Loucy (cell line): ENCODE data around the gene DPH6.

Source experiments
- H2AFZ ChIP-seq: fragments of 200-600 bp; sonication (generic); 2 replicates; pipeline ENCODE4 v1.6.0; 2016; ENCODE audit warnings: antibody characterized with exemption, mild to moderate bottlenecking, low read length, moderate library complexity
- H3F3A ChIP-seq: fragments of 200-600 bp; 2 replicates; pipeline ENCODE4 v1.6.0; 2016; ENCODE audit warnings: antibody characterized with exemption, low read depth, mild to moderate bottlenecking
- H3K27me3 ChIP-seq: fragments of 200-600 bp; sonication (generic); 2 replicates; pipeline ENCODE4 v1.6.1; 2014; ENCODE audit warnings: low read length, mild to moderate bottlenecking; ENCODE audit not compliant: insufficient read depth, poor library complexity, severe bottlenecking
- H3K36me3 ChIP-seq: fragments of 200-600 bp; sonication (generic); 2 replicates; pipeline ENCODE4 v1.6.1; 2016; ENCODE audit warnings: low read length; ENCODE audit not compliant: insufficient read depth
- H3K4me1 ChIP-seq: fragments of 200-600 bp; sonication (generic); 2 replicates; pipeline ENCODE4 v1.5.1; 2014; ENCODE audit warnings: low read length, mild to moderate bottlenecking; ENCODE audit not compliant: insufficient read depth, poor library complexity, severe bottlenecking
- H3K4me2 ChIP-seq: fragments of 200-600 bp; sonication (generic); 2 replicates; pipeline ENCODE4 v1.6.0; 2014; ENCODE audit warnings: antibody characterized with exemption, low read length, low read depth, mild to moderate bottlenecking; ENCODE audit not compliant: poor library complexity, severe bottlenecking
- H3K4me3 ChIP-seq: fragments of 200-600 bp; sonication (generic); 2 replicates; pipeline ENCODE4 v1.5.1; 2014; ENCODE audit warnings: low read length, mild to moderate bottlenecking, mixed read lengths; ENCODE audit not compliant: poor library complexity, severe bottlenecking
- H3K79me2 ChIP-seq: fragments of 200-600 bp; sonication (generic); 2 replicates; pipeline ENCODE4 v1.6.1; 2014; ENCODE audit warnings: low read length; ENCODE audit not compliant: insufficient read depth
- H3K9ac ChIP-seq: fragments of 200-600 bp; sonication (generic); 2 replicates; pipeline ENCODE4 v1.6.0; 2014; ENCODE audit warnings: mild to moderate bottlenecking, low read depth, low read length, moderate library complexity; ENCODE audit not compliant: poor library complexity, severe bottlenecking
- H3K9me2 ChIP-seq: fragments of 200-600 bp; sonication (generic); replicated peaks from 2 replicates; pipeline ENCODE4 v1.6.1; 2016; ENCODE audit warnings: low read depth, low read length, mixed read lengths
- H3K9me3 ChIP-seq: fragments of 200-600 bp; sonication (generic); 2 replicates; pipeline ENCODE4 v1.6.1; 2014; ENCODE audit warnings: mild to moderate bottlenecking, antibody characterized with exemption, low read length, low read depth; ENCODE audit not compliant: insufficient read depth
- H4K20me1 ChIP-seq: fragments of 200-600 bp; sonication (generic); 2 replicates; pipeline ENCODE4 v1.6.0; 2014; ENCODE audit warnings: antibody characterized with exemption, low read length, mild to moderate bottlenecking; ENCODE audit not compliant: insufficient read depth, poor library complexity, severe bottlenecking
- CTCF ChIP-seq: fragments of 200-600 bp; sonication (generic); conservative IDR thresholded peaks from 2 replicates; pipeline ENCODE4 v1.5.1; 2014; ENCODE audit warnings: mild to moderate bottlenecking, antibody characterized with exemption, low read length
- EZH2phosphoT487 ChIP-seq: fragments of 200-600 bp; IDR thresholded peaks from 2 replicates; pipeline ENCODE4 v1.6.1; 2018; ENCODE audit warnings: antibody characterized with exemption, mild to moderate bottlenecking, moderate library complexity, borderline replicate concordance

DPH6 gene

GRCh38 chr15:35560870-35561269, 14.9 kb upstream of the DPH6 start:
- Histone ChIP-seq H3K79me2 (no peaks in the 10 kb centered on the region), H3K36me3 (no peaks in the 10 kb centered on the region), H3K4me3 (no peak overlapping the region), H3K4me1 (no peaks in the 10 kb centered on the region), H3F3A (no peaks in the 10 kb centered on the region), H4K20me1 (no peaks in the 10 kb centered on the region), H3K4me2 (no peak overlapping the region), H3K9ac (no peak overlapping the region), H3K9me3 (no peaks in the 10 kb centered on the region), H2AFZ (no peak overlapping the region), H3K27me3 (peaks cover 4% of the 10 kb centered on the region), H3K9me2 (no peaks in the 10 kb centered on the region)
- TF ChIP-seq CTCF (no peak), EZH2phosphoT487 (no peak)

DNA sequence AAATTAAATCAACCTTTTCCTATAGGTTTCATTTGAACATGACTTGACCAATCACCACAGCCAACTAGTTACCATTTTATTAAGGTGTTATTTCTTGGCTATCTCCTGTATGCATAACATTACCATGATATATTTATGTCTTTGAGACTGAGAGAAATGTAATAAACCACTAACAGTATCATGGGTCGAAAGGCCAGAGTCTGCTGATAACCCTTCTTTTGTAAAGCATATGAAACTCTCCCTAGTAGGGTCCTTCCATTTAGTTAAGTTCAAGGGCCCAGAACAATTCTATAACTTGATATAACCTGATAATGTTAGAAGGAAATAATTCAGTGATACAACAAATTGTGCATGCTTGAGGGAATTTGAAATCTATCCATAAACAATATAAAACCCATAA, 14.3 kb upstream of the DPH6 start:
- Histone ChIP-seq H3K9me3 (no peaks in the 10 kb centered on the region), H3K4me1 (no peaks in the 10 kb centered on the region), H3F3A (no peaks in the 10 kb centered on the region), H3K4me2 (no peak overlapping the region), H3K27me3 (peaks cover 4% of the 10 kb centered on the region), H3K36me3 (no peaks in the 10 kb centered on the region), H2AFZ (no peak overlapping the region), H3K9me2 (no peaks in the 10 kb centered on the region), H3K4me3 (no peak overlapping the region), H4K20me1 (no peaks in the 10 kb centered on the region), H3K79me2 (no peaks in the 10 kb centered on the region), H3K9ac (no peak overlapping the region)
- TF ChIP-seq CTCF, result no peak
- no peak for TF ChIP-seq EZH2phosphoT487

DNA sequence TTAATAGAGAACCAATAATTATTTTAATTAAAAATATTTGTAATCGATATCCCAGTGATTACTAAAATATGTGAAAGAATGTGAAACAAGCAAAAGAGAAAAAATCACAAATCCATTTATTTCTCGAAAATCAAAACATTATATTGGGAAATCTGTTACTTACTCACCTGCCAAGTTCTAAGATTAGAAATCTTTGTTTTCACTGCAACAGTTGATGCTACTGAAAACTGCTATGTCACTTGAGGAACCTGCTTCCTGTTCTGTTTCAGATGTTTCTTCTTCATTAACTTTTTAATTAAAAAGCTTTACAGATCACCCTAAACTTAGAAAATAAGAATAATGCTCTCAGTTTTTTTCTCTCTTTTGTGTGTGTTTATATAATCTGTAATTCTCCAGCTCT, 13.7 kb upstream of the DPH6 start:
- H3K9ac ChIP-seq, result no peak overlapping the region
- no peak overlapping the region for H3K4me2 ChIP-seq
- H3K36me3 ChIP-seq, result no peaks in the 10 kb centered on the region
- H3K4me3 ChIP-seq, result no peak overlapping the region
- no peaks in the 10 kb centered on the region for H3K9me2 ChIP-seq
- no peaks in the 10 kb centered on the region for H3K4me1 ChIP-seq
- TF ChIP-seq EZH2phosphoT487, result no peak
- no peak for TF ChIP-seq CTCF
- H3F3A ChIP-seq, result no peaks in the 10 kb centered on the region
- no peaks in the 10 kb centered on the region for H3K9me3 ChIP-seq
- no peaks in the 10 kb centered on the region for H4K20me1 ChIP-seq
- no peaks in the 10 kb centered on the region for H3K79me2 ChIP-seq
- no peak overlapping the region for H2AFZ ChIP-seq
- H3K27me3 ChIP-seq, result peaks cover 4% of the 10 kb centered on the region
